K562 treated with DMSO at 1 percent for 4 hours (cell line): Measurements from ENCODE around the gene OLFML1. TPM values are rescaled to one million over a fixed set of nuclear protein-coding genes. Genes with fewer than 3 reads are reported as not detected.

Experiments
- total RNA-seq: library from RNA; unstranded; fragments of 300-600 nt; gene quantifications from 2 replicates; pipeline ENCODE4 v1.2.3, GENCODE V29; 2022; ENCODE audit not compliant: insufficient read depth

Gene OLFML1
- not detected in 2 replicates for total RNA-seq

GRCh38 chr11:7485186-7486097, at the start of gene OLFML1:
TSS of gene OLFML1 (plus strand) at chr11:7485506. CDS start at chr11:7485876, 370 bp downstream.

GRCh38 chr11:7513234-7514098, 28.2 kb downstream of the OLFML1 start, which contains the start of gene PPFIBP2:
TSS of gene PPFIBP2 (plus strand) at chr11:7513999. CDS start at chr11:7549476, 35,477 bp downstream.

Other genes with a start within 250 kb of the OLFML1 start
- gene SYT9, start 233.6 kb upstream of the OLFML1 start, total RNA-seq, result not detected in 2 replicates
- 3.9 and 4.3 TPM in 2 replicates for gene PPFIBP2, start 28.5 kb downstream of the OLFML1 start, total RNA-seq
- 4.1 and 5.5 TPM in 2 replicates for gene CYB5R2, start 188.0 kb downstream of the OLFML1 start, total RNA-seq
- not detected in 2 replicates for gene OVCH2, start 221.0 kb downstream of the OLFML1 start, total RNA-seq